NCI-H524 treated with DMSO at 0.1 percent for 48 hours (cell line): Measurements from ENCODE around the gene RTN4RL2.

Experiments
- DNase-seq: peaks from one replicate; lab custom pipeline; 2025; lab: John Stamatoyannopoulos, UW

RTN4RL2 gene

GRCh38 chr11:57481315-57481714 is 21.0 kb downstream of the RTN4RL2 start:
- no peak for DNase-seq

- no peak for DNase-seq
Measured at GRCh38 chr11:57481915-57482781, 21.8 kb downstream of the RTN4RL2 start.

GRCh38 chr11:57482782-57483561 is 22.6 kb downstream of the RTN4RL2 start:
- DNase-seq, result no peak

GRCh38 chr11:57483562-57483918 is 23.2 kb downstream of the RTN4RL2 start:
- DNase-seq, result no peak

GRCh38 chr11:57484141-57484710 is 23.9 kb downstream of the RTN4RL2 start:
- no peak for DNase-seq

GRCh38 chr11:57485217-57485990 is 25.1 kb downstream of the RTN4RL2 start:
- no peak for DNase-seq

GRCh38 chr11:57487021-57487778 is 26.9 kb downstream of the RTN4RL2 start:
- no peak for DNase-seq

- no peak for DNase-seq
Measured at GRCh38 chr11:57487920-57488659, 27.8 kb downstream of the RTN4RL2 start.

GRCh38 chr11:57490456-57491248 is 30.3 kb downstream of the RTN4RL2 start:
- DNase-seq, result no peak

- no peak for DNase-seq
Measured at GRCh38 chr11:57491371-57492061, 31.2 kb downstream of the RTN4RL2 start.

GRCh38 chr11:57493507-57494503 is 33.5 kb downstream of the RTN4RL2 start:
- no peak for DNase-seq

GRCh38 chr11:57496109-57496820 is 35.9 kb downstream of the RTN4RL2 start:
- DNase-seq, result peak; percentile 29

GRCh38 chr11:57497303-57498247 is 37.2 kb downstream of the RTN4RL2 start:
- no peak for DNase-seq

GRCh38 chr11:57498540-57498939 is 38.2 kb downstream of the RTN4RL2 start:
- DNase-seq, result no peak

GRCh38 chr11:57499413-57499982 is 39.2 kb downstream of the RTN4RL2 start:
- peak; percentile 66 for DNase-seq

- DNase-seq, result no peak
Measured at GRCh38 chr11:57499983-57500461, 39.7 kb downstream of the RTN4RL2 start.
